H4 (cell line): ENCODE measurements around the gene COL28A1. TPM values are rescaled to one million over a fixed set of nuclear protein-coding genes. Genes with fewer than 3 reads are reported as not detected.
"Not testable (repeated sequence)": the region's sequence is repeated elsewhere in the genome, so short reads cannot be mapped to it uniquely, and the experiment has no call there.

ENCODE experiments used
- DNase-seq: peaks from one replicate; pipeline ENCODE4 v3.0.0-alpha.2; 2015; ENCODE audit warnings: low spot score
- total RNA-seq: library from RNA; depleted of rRNA; stranded (reverse); fragments of >200 nt; shearing (Covaris generic); gene quantifications from 2 replicates; pipeline ENCODE4 v1.2.3, GENCODE V29; 2014

COL28A1 gene
- total RNA-seq, 1 experiment from 2014 or later: not detected

GRCh38 chr7:7519056-7519455, 16.6 kb downstream of the COL28A1 start:
- no peak for DNase-seq

GRCh38 chr7:7517754-7518153, 17.9 kb downstream of the COL28A1 start:
- no peak for DNase-seq

GRCh38 chr7:7516662-7517061, 19.0 kb downstream of the COL28A1 start:
- no peak for DNase-seq

GRCh38 chr7:7516156-7516555, 19.5 kb downstream of the COL28A1 start:
- no peak for DNase-seq

GRCh38 chr7:7512861-7513597, 22.6 kb downstream of the COL28A1 start:
- DNase-seq: no peak

- DNase-seq: no peak
Measured at GRCh38 chr7:7510794-7511193, 24.9 kb downstream of the COL28A1 start.

GRCh38 chr7:7505915-7506314, 29.8 kb downstream of the COL28A1 start:
- no peak for DNase-seq

- no peak for DNase-seq
Measured at GRCh38 chr7:7504910-7505704, 30.6 kb downstream of the COL28A1 start.

- DNase-seq: no peak
Measured at GRCh38 chr7:7499892-7500291, 35.8 kb downstream of the COL28A1 start.

- no peak for DNase-seq
Measured at GRCh38 chr7:7498856-7499255, 36.8 kb downstream of the COL28A1 start.

- DNase-seq: no peak
Measured at GRCh38 chr7:7496311-7496710, 39.4 kb downstream of the COL28A1 start.

- DNase-seq: no peak
Measured at GRCh38 chr7:7495171-7495570, 40.5 kb downstream of the COL28A1 start.

GRCh38 chr7:7491044-7491443, 44.6 kb downstream of the COL28A1 start:
- DNase-seq: no peak

GRCh38 chr7:7490003-7490402, 45.7 kb downstream of the COL28A1 start:
- DNase-seq: no peak

GRCh38 chr7:7489546-7489945, 46.1 kb downstream of the COL28A1 start:
- DNase-seq: no peak

GRCh38 chr7:7486362-7486761, 49.3 kb downstream of the COL28A1 start:
- no peak for DNase-seq

GRCh38 chr7:7484072-7484471, 51.6 kb downstream of the COL28A1 start:
- DNase-seq: no peak

- no peak for DNase-seq
Measured at GRCh38 chr7:7481802-7482201, 53.9 kb downstream of the COL28A1 start.

- DNase-seq: no peak
Measured at GRCh38 chr7:7479275-7479805, 56.3 kb downstream of the COL28A1 start.

- no peak for DNase-seq
Measured at GRCh38 chr7:7478569-7478968, 57.1 kb downstream of the COL28A1 start.

GRCh38 chr7:7477641-7478040, 58.0 kb downstream of the COL28A1 start:
- not testable (repeated sequence) for DNase-seq

GRCh38 chr7:7476381-7476780, 59.3 kb downstream of the COL28A1 start:
- no peak for DNase-seq

GRCh38 chr7:7475601-7476000, 60.1 kb downstream of the COL28A1 start:
- DNase-seq: no peak
